Embryonic facial prominence (tissue), 1 donor: ENCODE results near the gene GFOD1.
"Not testable (repeated sequence)": the region's sequence is repeated elsewhere in the genome, so short reads cannot be mapped to it uniquely, and the experiment has no call there.

Experiments used
- DNase-seq: peaks from one replicate; pipeline ENCODE4 v3.0.0-alpha.2; 2016; ENCODE audit errors: extremely low spot score

Gene GFOD1

GRCh38 chr6:13445005-13445743, 42.2 kb downstream of the GFOD1 start:
- DNase-seq: peak; percentile 74

GRCh38 chr6:13444604-13445003, 42.8 kb downstream of the GFOD1 start:
- DNase-seq: no peak

- not testable (repeated sequence) for DNase-seq
These were observed 43.4 kb downstream of the GFOD1 start for GRCh38 chr6:13443978-13444377.

GRCh38 chr6:13441778-13442177, 45.6 kb downstream of the GFOD1 start:
- DNase-seq: no peak

- no peak for DNase-seq
These were observed 47.8 kb downstream of the GFOD1 start for GRCh38 chr6:13439644-13440043.

- DNase-seq: no peak
These were observed 49.3 kb downstream of the GFOD1 start for GRCh38 chr6:13438126-13438525.

- DNase-seq: no peak
These were observed 50.0 kb downstream of the GFOD1 start for GRCh38 chr6:13437218-13437996.

GRCh38 chr6:13436399-13437217, 50.8 kb downstream of the GFOD1 start:
- no peak for DNase-seq

- DNase-seq: no peak
These were observed 51.7 kb downstream of the GFOD1 start for GRCh38 chr6:13435477-13436246.

- DNase-seq: no peak
These were observed 52.6 kb downstream of the GFOD1 start for GRCh38 chr6:13434777-13435176.

GRCh38 chr6:13434135-13434775, 53.1 kb downstream of the GFOD1 start:
- not testable (repeated sequence) for DNase-seq

- no peak for DNase-seq
These were observed 53.7 kb downstream of the GFOD1 start for GRCh38 chr6:13433709-13434121.

- DNase-seq: no peak
These were observed 54.7 kb downstream of the GFOD1 start for GRCh38 chr6:13432526-13433184.

GRCh38 chr6:13431861-13432465, 55.4 kb downstream of the GFOD1 start:
- no peak for DNase-seq

- DNase-seq: no peak
These were observed 56.2 kb downstream of the GFOD1 start for GRCh38 chr6:13431059-13431656.

GRCh38 chr6:13429406-13429753, 58.0 kb downstream of the GFOD1 start:
- DNase-seq: no peak

- no peak for DNase-seq
These were observed 58.6 kb downstream of the GFOD1 start for GRCh38 chr6:13428583-13429405.

- DNase-seq: no peak
These were observed 59.4 kb downstream of the GFOD1 start for GRCh38 chr6:13427801-13428582.
